HCT116 (cell line): Measurements from ENCODE around the gene CD2. TPM values are rescaled to one million over a fixed set of nuclear protein-coding genes. Genes with fewer than 3 reads are reported as not detected.

Experiments used
- ATAC-seq: fragments of 200-7000 bp; cut with Tn5 transposase; 2 replicates; pipeline ENCODE4 v1.9.1; 2020; ENCODE audit warnings: mild to moderate bottlenecking, moderate library complexity
- BruUV-seq: library from RNA; stranded (reverse); fragments of 400-500 nt; replicated peaks from 2 replicates; lab custom pipeline; 2021; lab: Mats Ljungman, UMichigan
- CTCF ChIA-PET: fragments of 300-600 bp; sonication (Branson Sonifier 250); formaldehyde crosslinking; loops from one replicate; lab custom pipeline; 2021; ENCODE audit warnings: antibody characterized with exemption; lab: Charles Lee
- POLR2A ChIA-PET: fragments of 300-600, 350-600 bp; sonication (Branson Sonifier 250); formaldehyde crosslinking; loops from one replicate; lab custom pipeline; 2021; ENCODE audit warnings: antibody characterized with exemption; lab: Charles Lee
- RAD21 ChIA-PET, 2 experiments: fragments of 300-600 bp; sonication (Branson Sonifier 250); formaldehyde crosslinking; loops; one replicate each; lab custom pipeline; 2023; ENCODE audit warnings: low total read pairs in 2 of 2; ENCODE audit not compliant: uncharacterized antibody in 2 of 2, unreplicated experiment in 2 of 2, low non-redundant PET in 1 of 2; lab: Charles Lee
- DNase-seq: peaks from one replicate; pipeline ENCODE4 v3.0.0-alpha.2; 2010; ENCODE audit warnings: low read depth, low spot score
- H2AFZ ChIP-seq: fragments of 200-600 bp; shearing (Covaris generic), sonication (generic); 2 replicates; pipeline ENCODE4 v1.6.1; 2017; ENCODE audit warnings: low read depth, mixed run types, mixed read lengths, antibody characterized with exemption, low read length; ENCODE audit not compliant: poor library complexity, severe bottlenecking
- H3K27ac ChIP-seq: 2 replicates; pipeline ENCODE4 v1.5.1; 2012; ENCODE audit warnings: low read depth, low read length
- H3K27me3 ChIP-seq: fragments of 200-600 bp; sonication (generic); 2 replicates; pipeline ENCODE4 v1.6.1; 2016; ENCODE audit warnings: mixed run types, low read length, mixed read lengths; ENCODE audit not compliant: insufficient read depth
- H3K36me3 ChIP-seq, 2 experiments: fragments of 200-500 bp in 1 of 2; fragments of 200-600 bp in 1 of 2; sonication (Bioruptor generic) in 1 of 2; sonication (generic) in 1 of 2; 2 replicates each; pipeline versions ENCODE4 v1.5.1 to v1.6.1; 2014 to 2016; ENCODE audit warnings: low read length in 2 of 2, inconsistent platforms in 1 of 2, mixed read lengths in 1 of 2, mixed run types in 1 of 2; ENCODE audit not compliant: insufficient read depth in 2 of 2, control insufficient read depth in 1 of 2
- H3K4me1 ChIP-seq, 2 experiments: fragments of 200-600 bp in 1 of 2; sonication (generic) in 1 of 2; 2 replicates each; pipeline versions ENCODE4 v1.5.1 to v1.6.1; 2012 to 2017; ENCODE audit warnings: low read length in 2 of 2, inconsistent platforms in 1 of 2, mild to moderate bottlenecking in 1 of 2, mixed read lengths in 1 of 2, mixed run types in 1 of 2, moderate library complexity in 1 of 2; ENCODE audit not compliant: insufficient read depth in 2 of 2, control insufficient read depth in 1 of 2
- H3K4me2 ChIP-seq: fragments of 200-600 bp; sonication (generic); 2 replicates; pipeline ENCODE4 v1.6.1; 2017; ENCODE audit warnings: mixed run types, low read length, mixed read lengths
- H3K4me3 ChIP-seq, 2 experiments: fragments of 200-600 bp in 1 of 2; sonication (generic) in 1 of 2; replicated peaks in 1 of 2; 2 replicates each; pipeline ENCODE4 v1.5.1; 2011 to 2016; ENCODE audit warnings: low read length in 2 of 2, control low read depth in 1 of 2, low read depth in 1 of 2, mild to moderate bottlenecking in 1 of 2, mixed read lengths in 1 of 2, mixed run types in 1 of 2
- H3K79me2 ChIP-seq: fragments of 200-600 bp; sonication (generic); 2 replicates; pipeline ENCODE4 v1.6.1; 2017; ENCODE audit warnings: mild to moderate bottlenecking, mixed run types, low read length, moderate library complexity, mixed read lengths; ENCODE audit not compliant: insufficient read depth
- H3K9ac ChIP-seq: fragments of 200-600 bp; sonication (generic); 2 replicates; pipeline ENCODE4 v1.6.1; 2016; ENCODE audit warnings: low read length, mixed read lengths
- H3K9me2 ChIP-seq: fragments of 200-600 bp; sonication (generic), shearing (Covaris generic); 2 replicates; pipeline ENCODE4 v1.6.1; 2017; ENCODE audit warnings: mixed run types, mild to moderate bottlenecking, moderate library complexity; ENCODE audit not compliant: insufficient read depth
- H3K9me3 ChIP-seq, 2 experiments: fragments of 200-500 bp in 1 of 2; fragments of 200-600 bp in 1 of 2; sonication (Bioruptor generic) in 1 of 2; sonication (generic) in 1 of 2; 2 replicates each; pipeline ENCODE4 v1.6.1; 2014 to 2017; ENCODE audit warnings: low read length in 2 of 2, mixed read lengths in 2 of 2, inconsistent platforms in 1 of 2, low read depth in 1 of 2, mild to moderate bottlenecking in 1 of 2, mixed run types in 1 of 2, moderate library complexity in 1 of 2; ENCODE audit not compliant: control insufficient read depth in 1 of 2, insufficient read depth in 1 of 2
- H4K20me1 ChIP-seq: fragments of 200-600 bp; sonication (generic), shearing (Covaris generic); 2 replicates; pipeline ENCODE4 v1.6.1; 2017; ENCODE audit warnings: mixed run types, mild to moderate bottlenecking, moderate library complexity; ENCODE audit not compliant: insufficient read depth
- ATF3 ChIP-seq: IDR thresholded peaks from 2 replicates; pipeline ENCODE4 v1.6.1; 2012
- CTCF ChIP-seq, 3 experiments: fragments of 200-600 bp in 1 of 3; sonication (generic) in 1 of 3; IDR thresholded peaks in 2 of 3; conservative IDR thresholded peaks in 1 of 3; 2 replicates each; pipeline ENCODE4 v1.5.1; 2012 to 2017; ENCODE audit warnings: low read depth in 2 of 3, low read length in 2 of 3, antibody characterized with exemption in 1 of 3, borderline replicate concordance in 1 of 3, control low read depth in 1 of 3, mild to moderate bottlenecking in 1 of 3, mixed read lengths in 1 of 3, mixed run types in 1 of 3, moderate library complexity in 1 of 3; ENCODE audit not compliant: insufficient read depth in 1 of 3
- FOSL1 ChIP-seq: IDR thresholded peaks from 2 replicates; pipeline ENCODE4 v1.6.1; 2012; ENCODE audit warnings: low read depth
- POLR2A ChIP-seq: IDR thresholded peaks from 2 replicates; pipeline ENCODE4 v1.7.0; 2011; ENCODE audit warnings: borderline replicate concordance; ENCODE audit not compliant: insufficient read depth, insufficient read length; ENCODE audit errors: extremely low read depth
- REST ChIP-seq: IDR thresholded peaks from 2 replicates; pipeline ENCODE4 v1.6.1; 2012; ENCODE audit warnings: low read depth
- SIN3A ChIP-seq: IDR thresholded peaks from 2 replicates; pipeline ENCODE4 v1.6.1; 2012; ENCODE audit warnings: low read depth
- SP1 ChIP-seq: IDR thresholded peaks from 2 replicates; pipeline ENCODE4 v1.6.1; 2012; ENCODE audit warnings: low read depth
- YY1 ChIP-seq: IDR thresholded peaks from 2 replicates; pipeline ENCODE4 v1.6.1; 2011; ENCODE audit warnings: low read length, low read depth, moderate library complexity, mild to moderate bottlenecking; ENCODE audit not compliant: insufficient replicate concordance; ENCODE audit errors: extremely low read depth
- ZFX ChIP-seq: fragments of 450-650 bp; IDR thresholded peaks from 2 replicates; pipeline ENCODE4 v1.6.1; 2017
- intact Hi-C: fragments of 100-400 bp; cut with micrococcal nuclease; formaldehyde crosslinking; loops from 2 replicates; pipeline ENCODE4 v1.10.0; 2022
- total RNA-seq: library from RNA; stranded (reverse); gene quantifications from one replicate; pipeline ENCODE4 v1.2.1, GENCODE V29; 2021; ENCODE audit not compliant: unreplicated experiment

Gene CD2
- total RNA-seq, 1 experiment from 2014 or later = 0.57 TPM

- Histone ChIP-seq H4K20me1 (no peaks in the 10 kb centered on the region), H3K9me2 (no peaks in the 10 kb centered on the region), H3K4me3 (no peak overlapping the region), H3K9me3 (no peaks in the 10 kb centered on the region), H3K4me2 (no peak overlapping the region), H3K9ac (no peak overlapping the region), H3K27me3 (no peaks in the 10 kb centered on the region)
- ChIA-PET CTCF (no interaction called here), POLR2A (interaction anchor here (0.6 kb wide), 1 partner anchor 237 kb away, joined by 3 read pairs; no protein-coding TSS in a partner anchor)
- no peak for ATAC-seq
- intact Hi-C loops = loop anchor here (10.0 kb wide), 1 partner anchor 47 kb away; no protein-coding TSS in a partner anchor
- TF ChIP-seq SP1 (no peak), POLR2A (no peak), YY1 (no peak), FOSL1 (no peak), REST (no peak), CTCF (IDR thresholded peaks at IDR 0.05 in 2 of 3, conservative IDR thresholded peaks at IDR 0.05 in 1 of 3; ENCODE audit: borderline replicate concordance in 1 of 3, insufficient read depth in 1 of 3, low read depth in 2 of 3, low read length in 2 of 3) (no peak), SIN3A (no peak), ATF3 (no peak), ZFX (no peak)
- TF ChIP-seq, all 23 proteins: peak for 0
- DNase-seq = no peak
- BruUV-seq = no TSS peak
- Histone ChIP-seq H3K36me3 (no peaks in the 10 kb centered on the region), H3K27ac (no peak overlapping the region), H2AFZ (no peak overlapping the region), H3K4me1 (no peaks in the 10 kb centered on the region), H3K79me2 (no peaks in the 10 kb centered on the region)
- RAD21 ChIA-PET = no interaction called here
Measured at GRCh38 chr1:116767782-116768382, 13.7 kb downstream of the CD2 start.
